Measurements from ENCODE around the gene NEK11. TPM values are rescaled to one million over a fixed set of nuclear protein-coding genes. Genes with fewer than 3 reads are reported as not detected.

NEK11 gene
- total RNA-seq, 1 donor from 2014 or later, result 1.9 TPM

GRCh38 chr3:131232711-131233267 lies 206.1 kb downstream of the NEK11 start:
- ATAC-seq (ENCODE audit: low read depth) (no peak), DNase-seq (no peak)
- H3K9me3 Mint-ChIP-seq, result no peaks in the 10 kb centered on the region
- no peaks in the 10 kb centered on the region for H3K4me1 Mint-ChIP-seq
- TF ChIP-seq CTCF (IDR thresholded peaks at IDR 0.05), result no peak
- CTCF ChIA-PET, result interaction anchor here (0.5 kb wide), 1 partner anchor 560 kb away, joined by 3 read pairs; no protein-coding TSS in a partner anchor
- no peaks in the 10 kb centered on the region for H3K27me3 Mint-ChIP-seq
- intact Hi-C loops (cut with micrococcal nuclease), result no loop called here
- no peak overlapping the region for H3K4me3 Mint-ChIP-seq
- H3K36me3 Mint-ChIP-seq (ENCODE audit: low read depth), result no peaks in the 10 kb centered on the region
- POLR2A ChIA-PET, result no interaction called here
- no peak overlapping the region for H3K27ac Mint-ChIP-seq

GRCh38 chr3:131233900-131234668 lies 207.4 kb downstream of the NEK11 start:
- ChIA-PET POLR2A (no interaction called here), CTCF (no interaction called here)
- intact Hi-C loops (cut with micrococcal nuclease), result no loop called here
- Mint-ChIP-seq H3K36me3 (ENCODE audit: low read depth) (no peaks in the 10 kb centered on the region), H3K27ac (no peak overlapping the region), H3K9me3 (no peaks in the 10 kb centered on the region), H3K27me3 (no peaks in the 10 kb centered on the region), H3K4me3 (no peak overlapping the region), H3K4me1 (no peaks in the 10 kb centered on the region)
- ATAC-seq (ENCODE audit: low read depth), result no peak
- TF ChIP-seq CTCF (IDR thresholded peaks at IDR 0.05), result no peak
- no peak for DNase-seq

- intact Hi-C loops (cut with micrococcal nuclease), result no loop called here
- no peak for DNase-seq
- Mint-ChIP-seq H3K4me3 (no peak overlapping the region), H3K27me3 (no peaks in the 10 kb centered on the region), H3K4me1 (no peaks in the 10 kb centered on the region), H3K36me3 (ENCODE audit: low read depth) (no peaks in the 10 kb centered on the region), H3K27ac (no peak overlapping the region), H3K9me3 (no peaks in the 10 kb centered on the region)
- CTCF ChIA-PET, result no interaction called here
- no peak for ATAC-seq (ENCODE audit: low read depth)
- POLR2A ChIA-PET, result no interaction called here
- TF ChIP-seq CTCF (IDR thresholded peaks at IDR 0.05), result no peak
Measured at GRCh38 chr3:131236421-131236820, 209.7 kb downstream of the NEK11 start.

- TF ChIP-seq CTCF (IDR thresholded peaks at IDR 0.05), result no peak
- intact Hi-C loops (cut with micrococcal nuclease), result no loop called here
- no peaks in the 10 kb centered on the region for H3K27me3 Mint-ChIP-seq
- no peaks in the 10 kb centered on the region for H3K36me3 Mint-ChIP-seq (ENCODE audit: low read depth)
- CTCF ChIA-PET, result no interaction called here
- POLR2A ChIA-PET, result no interaction called here
- no peaks in the 10 kb centered on the region for H3K9me3 Mint-ChIP-seq
- H3K4me3 Mint-ChIP-seq, result no peak overlapping the region
- no peaks in the 10 kb centered on the region for H3K4me1 Mint-ChIP-seq
- H3K27ac Mint-ChIP-seq, result no peak overlapping the region
- no peak for ATAC-seq (ENCODE audit: low read depth)
- DNase-seq, result no peak
Measured at GRCh38 chr3:131238496-131238895, 211.8 kb downstream of the NEK11 start.

- ChIA-PET POLR2A (no interaction called here), CTCF (no interaction called here)
- H3K9me3 Mint-ChIP-seq, result no peaks in the 10 kb centered on the region
- no peak for TF ChIP-seq CTCF (IDR thresholded peaks at IDR 0.05)
- no peak overlapping the region for H3K27ac Mint-ChIP-seq
- H3K4me1 Mint-ChIP-seq, result no peaks in the 10 kb centered on the region
- H3K36me3 Mint-ChIP-seq (ENCODE audit: low read depth), result no peaks in the 10 kb centered on the region
- DNase-seq (no peak), ATAC-seq (ENCODE audit: low read depth) (no peak)
- intact Hi-C loops (cut with micrococcal nuclease), result no loop called here
- no peak overlapping the region for H3K4me3 Mint-ChIP-seq
- peaks cover 2% of the 10 kb centered on the region for H3K27me3 Mint-ChIP-seq
Measured at GRCh38 chr3:131239267-131239666, 212.6 kb downstream of the NEK11 start.

Data from activated B cell treated with CpG ODN at 0.5 μM for 24 hours (primary cell).